GM18499 (cell line): ENCODE measurements around the gene ASGR1.
"Not testable (repeated sequence)": the region's sequence is repeated elsewhere in the genome, so short reads cannot be mapped to it uniquely, and the experiment has no call there.

Source experiments
- ATAC-seq: cut with Tn5 transposase; IDR thresholded peaks from one replicate; pipeline ENCODE4 v1.9.1; 2021; ENCODE audit warnings: moderate number of reproducible peaks; ENCODE audit not compliant: insufficient read depth, unreplicated experiment

ASGR1 gene

GRCh38 chr17:7192271-7192937 is 13.2 kb upstream of the ASGR1 start:
- no peak for ATAC-seq

GRCh38 chr17:7191571-7192270 is 12.6 kb upstream of the ASGR1 start:
- no peak for ATAC-seq

- ATAC-seq, result no peak
These were observed 11.9 kb upstream of the ASGR1 start for GRCh38 chr17:7191069-7191468.

- no peak for ATAC-seq
These were observed 11.2 kb upstream of the ASGR1 start for GRCh38 chr17:7190276-7190917.

GRCh38 chr17:7186241-7186640 is 7.1 kb upstream of the ASGR1 start:
- ATAC-seq, result no peak

- ATAC-seq, result no peak
These were observed 5.5 kb upstream of the ASGR1 start for GRCh38 chr17:7184647-7185046.

GRCh38 chr17:7184091-7184488 is 4.9 kb upstream of the ASGR1 start:
- ATAC-seq, result no peak

GRCh38 chr17:7183433-7184090 is 4.4 kb upstream of the ASGR1 start:
- no peak for ATAC-seq

GRCh38 chr17:7182101-7182500 is 2.9 kb upstream of the ASGR1 start:
- not testable (repeated sequence) for ATAC-seq

GRCh38 chr17:7178973-7179316 is 225 bp downstream of the ASGR1 start:
- no peak for ATAC-seq

GRCh38 chr17:7177954-7178477 is 1.2 kb downstream of the ASGR1 start:
- ATAC-seq, result no peak

GRCh38 chr17:7177191-7177953 is 1.8 kb downstream of the ASGR1 start:
- no peak for ATAC-seq

GRCh38 chr17:7176841-7177190 is 2.4 kb downstream of the ASGR1 start:
- no peak for ATAC-seq

- ATAC-seq, result no peak
These were observed 2.9 kb downstream of the ASGR1 start for GRCh38 chr17:7176107-7176840.

GRCh38 chr17:7175330-7175733 is 3.8 kb downstream of the ASGR1 start:
- ATAC-seq, result no peak

- no peak for ATAC-seq
These were observed 4.4 kb downstream of the ASGR1 start for GRCh38 chr17:7174603-7175326.

GRCh38 chr17:7173687-7174602 is 5.2 kb downstream of the ASGR1 start:
- ATAC-seq, result no peak
